ENCODE measurements around the gene DNAH8.

Gene DNAH8

GRCh38 chr6:38988736-38989449 is 273.8 kb downstream of the DNAH8 start:
- no peak overlapping the region for H3K4me3 ChIP-seq (ENCODE audit: low read length)
- DNase-seq (ENCODE audit: low read depth) = no peak
- TF ChIP-seq CTCF (conservative IDR thresholded peaks at IDR 0.05; ENCODE audit: low read length) = no peak

GRCh38 chr6:38990475-38990874 is 275.4 kb downstream of the DNAH8 start:
- DNase-seq (ENCODE audit: low read depth) = no peak
- no peak for TF ChIP-seq CTCF (conservative IDR thresholded peaks at IDR 0.05; ENCODE audit: low read length)
- H3K4me3 ChIP-seq (ENCODE audit: low read length) = no peak overlapping the region

DNA sequence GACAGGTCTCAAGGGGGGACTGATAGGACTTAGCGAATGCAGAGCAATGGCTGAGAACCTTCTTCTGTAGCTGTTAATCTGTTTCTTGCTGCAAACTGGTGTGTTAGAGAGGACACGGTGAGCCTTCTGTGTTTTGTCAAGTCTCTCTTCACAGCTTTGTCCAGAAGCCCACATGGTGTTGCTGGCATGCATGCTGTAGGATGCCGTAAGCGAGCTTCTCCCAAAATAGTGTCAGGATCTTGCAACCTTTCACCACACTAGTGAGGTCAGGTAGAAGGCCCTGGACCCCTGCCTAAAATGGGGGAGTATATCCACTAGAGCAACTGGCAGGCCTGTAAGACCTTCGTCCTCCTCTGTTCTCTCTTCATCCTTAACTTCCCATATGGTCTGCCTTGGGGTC is 281.6 kb downstream of the DNAH8 start:
- no peak overlapping the region for H3K4me3 ChIP-seq (ENCODE audit: low read length)
- no peak for DNase-seq (ENCODE audit: low read depth)
- TF ChIP-seq CTCF (conservative IDR thresholded peaks at IDR 0.05; ENCODE audit: low read length) = no peak

- peak; percentile 45 for TF ChIP-seq CTCF (conservative IDR thresholded peaks at IDR 0.05; ENCODE audit: low read length)
- peak; percentile 8 for DNase-seq (ENCODE audit: low read depth)
- no peak overlapping the region for H3K4me3 ChIP-seq (ENCODE audit: low read length)
These were observed 282.1 kb downstream of the DNAH8 start for GRCh38 chr6:38997128-38997761.

DNA sequence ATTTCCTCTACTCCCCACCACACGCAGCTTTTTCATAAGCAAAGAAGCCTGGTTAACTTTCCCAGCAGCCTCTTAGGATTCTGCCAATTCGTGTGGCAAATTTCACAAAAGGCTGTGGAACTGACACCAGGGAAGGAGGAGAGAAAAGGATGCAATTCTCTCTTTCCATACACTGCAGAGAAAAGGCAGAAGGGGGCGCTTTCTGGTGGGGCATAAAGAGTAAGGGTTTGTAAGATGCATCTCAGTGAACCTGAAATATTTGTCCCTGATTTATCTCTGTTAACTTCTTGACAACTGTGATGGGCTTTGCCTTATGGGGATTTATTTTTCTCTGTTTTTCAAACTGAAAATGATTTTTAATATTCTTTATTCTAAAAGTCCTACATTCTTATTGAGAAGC is 288.0 kb downstream of the DNAH8 start:
- 0 out of 2 replicates have a peak, but pooled peaks have one; percentile 16 for TF ChIP-seq CTCF (conservative IDR thresholded peaks at IDR 0.05; ENCODE audit: low read length)
- DNase-seq (ENCODE audit: low read depth) = no peak

DNA sequence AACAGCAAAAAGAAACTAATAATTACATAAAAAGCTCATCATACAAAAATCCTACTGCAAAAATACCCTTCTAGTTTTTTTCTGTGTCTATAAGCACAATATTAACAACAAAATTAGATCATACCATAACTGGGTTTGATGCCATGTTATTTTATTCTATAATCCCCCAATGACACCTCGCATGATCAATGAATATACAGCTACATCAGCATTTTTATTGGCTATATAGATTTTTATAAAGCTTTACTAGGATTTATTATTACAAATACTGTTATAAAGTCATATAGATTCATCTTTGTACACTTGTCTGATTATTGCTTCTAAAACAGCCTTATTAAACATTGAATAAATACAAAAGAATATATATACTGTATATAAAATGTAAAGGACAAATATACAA is 288.4 kb downstream of the DNAH8 start:
- no peak overlapping the region for H3K4me3 ChIP-seq (ENCODE audit: low read length)
- no peak for DNase-seq (ENCODE audit: low read depth)
- TF ChIP-seq CTCF (conservative IDR thresholded peaks at IDR 0.05; ENCODE audit: low read length) = no peak

More for the DNA sequence above, 288.0 kb downstream of the DNAH8 start:
- no peak overlapping the region for H3K4me3 ChIP-seq (ENCODE audit: low read length)

DNA sequence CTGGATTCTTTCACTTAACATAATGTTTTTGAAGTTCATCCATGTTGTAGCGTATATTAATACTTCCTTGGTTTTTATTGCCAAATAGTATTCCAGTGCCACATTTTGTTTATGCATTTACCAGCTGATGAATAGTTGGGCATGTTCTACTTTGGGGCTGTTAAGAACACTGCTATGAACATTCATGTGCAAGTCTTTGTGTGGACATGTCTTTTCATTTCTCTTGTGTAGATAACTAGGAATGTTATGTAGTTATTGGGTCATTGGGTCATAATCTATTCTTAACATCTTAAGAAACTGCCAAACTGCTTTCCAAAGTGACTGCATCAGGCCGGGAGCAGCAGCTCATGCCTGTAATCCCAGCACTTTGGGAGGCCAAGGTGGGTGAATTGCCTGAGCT is 289.7 kb downstream of the DNAH8 start:
- no peak for TF ChIP-seq CTCF (conservative IDR thresholded peaks at IDR 0.05; ENCODE audit: low read length)

More for the DNA sequence above, 289.7 kb downstream of the DNAH8 start:
- DNase-seq (ENCODE audit: low read depth) = no peak
- no peak overlapping the region for H3K4me3 ChIP-seq (ENCODE audit: low read length)
